HG02642 (cell line): Measurements from ENCODE around the gene DFFA.
"Not testable (repeated sequence)": the region's sequence is repeated elsewhere in the genome, so short reads cannot be mapped to it uniquely, and the experiment has no call there.

ENCODE experiments used
- ATAC-seq: cut with Tn5 transposase; IDR thresholded peaks from one replicate; pipeline ENCODE4 v1.9.1; 2021; ENCODE audit warnings: mild to moderate bottlenecking; ENCODE audit not compliant: unreplicated experiment, poor library complexity

DFFA gene

GRCh38 chr1:10470043-10470442, 2.3 kb downstream of the DFFA start:
- no peak for ATAC-seq

GRCh38 chr1:10467078-10467477, 5.3 kb downstream of the DFFA start:
- ATAC-seq = no peak

- no peak for ATAC-seq
Observed at GRCh38 chr1:10459184-10459583, 13.1 kb downstream of the DFFA start.

- ATAC-seq = no peak
Observed at GRCh38 chr1:10457875-10458274, 14.5 kb downstream of the DFFA start.

- ATAC-seq = not testable (repeated sequence)
Observed at GRCh38 chr1:10457462-10457861, 14.9 kb downstream of the DFFA start.

- no peak for ATAC-seq
Observed at GRCh38 chr1:10456661-10457060, 15.7 kb downstream of the DFFA start.

GRCh38 chr1:10456048-10456447, 16.3 kb downstream of the DFFA start:
- no peak for ATAC-seq

GRCh38 chr1:10451287-10451686, 21.0 kb downstream of the DFFA start:
- ATAC-seq = no peak

- no peak for ATAC-seq
Observed at GRCh38 chr1:10450836-10451235, 21.5 kb downstream of the DFFA start.

- ATAC-seq = no peak
Observed at GRCh38 chr1:10450156-10450814, 22.0 kb downstream of the DFFA start.

- no peak for ATAC-seq
Observed at GRCh38 chr1:10449751-10450150, 22.6 kb downstream of the DFFA start, which contains the start of gene CORT. CORT (plus strand) TSS chr1:10450031; CDS start chr1:10450224, 193 bp downstream.

- no peak for ATAC-seq
Observed at GRCh38 chr1:10446790-10447422, 25.4 kb downstream of the DFFA start.

- ATAC-seq = no peak
Observed at GRCh38 chr1:10444795-10445397, 27.4 kb downstream of the DFFA start.

- no peak for ATAC-seq
Observed at GRCh38 chr1:10444248-10444647, 28.1 kb downstream of the DFFA start.

- ATAC-seq = no peak
Observed at GRCh38 chr1:10440794-10441193, 31.5 kb downstream of the DFFA start.

GRCh38 chr1:10440305-10440704, 32.0 kb downstream of the DFFA start:
- no peak for ATAC-seq

- ATAC-seq = no peak
Observed at GRCh38 chr1:10438677-10439163, 33.6 kb downstream of the DFFA start.

GRCh38 chr1:10437052-10437451, 35.3 kb downstream of the DFFA start:
- ATAC-seq = no peak

GRCh38 chr1:10434590-10434989, 37.7 kb downstream of the DFFA start:
- no peak for ATAC-seq

GRCh38 chr1:10433790-10434189, 38.5 kb downstream of the DFFA start:
- ATAC-seq = no peak

GRCh38 chr1:10432910-10433700, 39.2 kb downstream of the DFFA start:
- ATAC-seq = no peak
